HG03460 (cell line): ENCODE data around the gene TEX264.

ENCODE experiments used
- ATAC-seq: cut with Tn5 transposase; IDR thresholded peaks from one replicate; pipeline ENCODE4 v1.9.1; 2021; ENCODE audit not compliant: unreplicated experiment

TEX264 gene

DNA sequence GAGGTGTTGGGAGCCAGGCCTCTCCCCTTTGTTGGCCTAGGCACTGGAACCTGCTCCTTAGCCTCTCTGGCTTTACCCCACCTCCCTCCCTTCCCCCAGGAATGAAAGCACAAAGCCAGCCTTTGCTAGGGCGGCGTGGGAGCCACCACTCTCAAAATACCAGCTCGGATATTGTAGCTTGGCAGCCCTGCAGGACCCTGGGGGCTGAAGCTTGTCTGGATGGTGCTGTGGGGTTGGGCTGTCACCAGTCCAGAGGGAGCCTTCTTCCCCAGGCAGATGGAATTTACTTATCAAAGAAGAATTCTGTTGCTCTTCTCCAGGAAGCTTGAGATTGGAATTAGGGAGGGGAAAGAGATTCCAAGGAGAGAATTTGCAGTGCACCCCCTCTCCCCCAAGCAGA lies 20.9 kb downstream of the TEX264 start:
- no peak for ATAC-seq

DNA sequence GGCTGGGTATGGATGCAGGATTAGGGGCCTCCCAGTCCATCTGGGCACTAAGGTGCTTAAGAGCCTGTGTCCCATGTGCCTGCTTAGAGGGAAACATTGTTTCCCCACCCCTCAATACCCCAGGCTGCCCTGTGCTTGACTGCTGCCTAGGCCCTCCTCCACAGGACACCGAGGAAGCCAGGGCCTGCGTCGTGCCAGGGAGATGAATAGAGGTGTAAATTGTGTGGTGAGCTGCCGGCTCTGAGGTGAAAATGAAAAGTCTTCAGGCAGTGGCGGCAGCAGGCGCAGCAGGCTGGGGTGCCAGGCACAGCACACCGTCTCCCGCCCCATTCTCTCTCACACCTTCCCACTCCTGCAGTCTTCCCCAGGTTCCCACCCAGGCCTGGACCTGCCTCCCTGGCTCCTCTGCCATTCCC lies 21.9 kb downstream of the TEX264 start:
- ATAC-seq: no peak

DNA sequence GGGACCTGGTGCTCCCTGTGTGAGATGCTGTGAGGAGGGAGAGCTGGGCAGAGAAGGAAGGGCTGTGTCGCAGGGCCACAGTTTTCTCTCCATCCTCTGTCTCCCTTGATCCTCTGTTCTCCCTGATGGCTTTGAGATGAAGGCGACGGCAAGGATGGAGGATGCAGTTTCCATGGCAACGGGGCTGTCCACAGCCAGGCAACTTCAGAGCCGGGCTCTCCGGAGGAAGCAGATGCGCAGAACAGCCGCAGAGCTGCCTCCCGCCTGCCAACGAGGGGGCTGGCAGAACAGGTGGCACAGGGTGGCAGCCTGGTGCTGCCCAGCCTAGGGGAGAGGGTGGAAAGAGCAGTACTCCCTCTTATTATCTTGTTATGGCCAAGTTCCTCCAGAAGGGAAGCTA lies 25.9 kb downstream of the TEX264 start:
- ATAC-seq: no peak

DNA sequence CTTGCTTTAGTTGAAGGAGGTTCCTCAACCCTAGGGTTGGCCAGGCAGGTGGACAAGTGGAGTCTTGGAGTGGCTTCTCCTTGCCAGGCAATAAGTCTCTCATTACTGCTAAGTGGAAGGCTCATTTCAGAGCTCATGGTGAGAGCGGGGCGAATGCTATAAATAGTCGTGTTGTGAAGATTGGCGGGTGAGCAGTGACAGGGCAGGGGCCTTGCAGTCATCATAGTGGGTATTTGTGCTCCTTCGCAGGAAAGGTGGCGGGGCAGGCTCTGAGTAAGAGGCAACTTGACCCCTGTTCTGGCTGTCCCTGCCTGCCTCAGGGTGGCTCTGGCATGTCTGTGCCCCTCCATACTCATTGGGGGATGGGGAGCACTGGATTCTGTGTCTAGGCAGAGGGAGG lies 27.2 kb downstream of the TEX264 start:
- no peak for ATAC-seq

DNA sequence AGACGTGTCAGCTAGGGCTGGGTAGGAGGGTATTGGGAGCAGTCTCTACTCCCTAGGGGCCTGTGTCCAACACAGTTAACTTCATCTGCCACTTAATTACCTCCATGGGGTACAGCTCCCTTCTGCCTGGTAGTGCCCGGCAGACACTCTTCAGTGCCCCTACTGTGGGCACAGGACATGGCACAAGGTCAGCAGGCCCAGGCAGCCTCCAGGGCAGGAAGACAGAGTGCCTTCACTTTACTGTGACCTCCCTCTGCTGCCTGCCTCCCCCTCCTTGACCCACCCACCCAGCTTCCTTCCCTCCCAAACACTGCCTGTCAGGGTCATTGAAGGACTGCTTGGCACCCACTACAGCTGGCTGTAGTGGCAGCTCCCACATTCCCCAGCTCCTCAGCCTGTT lies 29.4 kb downstream of the TEX264 start:
- ATAC-seq: no peak

DNA sequence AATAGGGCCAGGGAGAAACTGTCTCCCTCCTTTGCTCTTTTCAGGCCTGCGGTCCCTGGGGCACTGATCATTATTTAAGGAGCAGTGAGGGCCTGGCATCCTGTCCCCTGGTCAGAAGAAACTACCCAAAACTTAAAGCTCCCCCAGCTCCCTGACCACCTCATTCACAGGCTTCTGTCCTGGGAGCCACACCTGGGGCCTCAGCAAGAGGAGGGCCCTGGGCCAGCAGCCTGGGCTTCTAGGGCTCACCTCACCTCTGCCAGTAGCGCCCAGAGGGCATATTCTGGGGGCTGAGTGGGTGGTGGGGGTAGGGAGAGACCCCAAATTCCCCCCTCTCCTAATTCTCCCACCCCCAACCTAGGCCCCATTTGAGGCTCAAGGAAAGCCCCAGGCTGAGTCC lies 31.1 kb downstream of the TEX264 start:
- no peak for ATAC-seq

- no peak for ATAC-seq
These were observed 32.2 kb downstream of the TEX264 start for GRCh38 chr3:51703068-51703760.

DNA sequence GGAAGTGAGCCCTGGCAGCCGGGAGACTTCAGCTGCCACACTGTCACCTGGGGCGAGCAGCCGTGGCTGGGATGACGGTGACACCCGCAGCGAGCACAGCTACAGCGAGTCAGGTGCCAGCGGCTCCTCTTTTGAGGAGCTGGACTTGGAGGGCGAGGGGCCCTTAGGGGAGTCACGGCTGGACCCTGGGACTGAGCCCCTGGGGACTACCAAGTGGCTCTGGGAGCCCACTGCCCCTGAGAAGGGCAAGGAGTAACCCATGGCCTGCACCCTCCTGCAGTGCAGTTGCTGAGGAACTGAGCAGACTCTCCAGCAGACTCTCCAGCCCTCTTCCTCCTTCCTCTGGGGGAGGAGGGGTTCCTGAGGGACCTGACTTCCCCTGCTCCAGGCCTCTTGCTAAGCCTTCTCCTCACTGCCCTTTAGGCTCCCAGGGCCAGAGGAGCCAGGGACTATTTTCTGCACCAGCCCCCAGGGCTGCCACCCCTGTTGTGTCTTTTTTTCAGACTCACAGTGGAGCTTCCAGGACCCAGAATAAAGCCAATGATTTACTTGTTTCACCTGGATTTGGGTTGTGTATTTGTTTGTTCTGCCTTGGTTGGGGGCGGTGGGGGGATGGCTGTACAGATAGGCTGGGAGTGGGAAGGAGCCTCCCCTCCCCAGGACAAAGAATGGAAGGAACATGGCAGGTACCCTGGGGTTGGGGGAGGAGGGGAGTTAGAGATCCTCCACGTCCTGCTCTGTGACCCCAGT lies 32.9 kb downstream of the TEX264 start:
- ATAC-seq: no peak

DNA sequence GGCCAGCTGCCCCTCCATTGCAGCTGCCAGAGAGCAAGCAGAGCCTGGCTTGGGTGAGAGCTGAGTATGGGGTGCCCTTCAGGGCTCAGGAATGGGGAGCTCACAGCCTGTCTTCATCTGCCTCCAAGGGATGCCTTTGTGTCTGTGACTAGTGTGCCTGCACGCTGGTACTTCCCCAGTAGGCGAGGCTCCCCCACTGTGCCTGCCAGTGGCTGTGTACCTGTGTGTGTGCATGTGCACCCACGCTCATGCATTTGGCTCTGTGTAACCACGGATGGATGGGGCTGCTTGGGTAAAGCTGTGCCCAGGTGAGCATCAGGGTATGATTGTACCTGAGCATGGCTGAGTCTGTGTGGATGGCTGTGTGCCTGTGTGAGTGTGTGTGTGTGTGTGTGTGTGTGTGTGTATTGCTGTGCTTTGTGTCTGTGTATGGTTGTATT lies 33.5 kb downstream of the TEX264 start:
- ATAC-seq: no peak

DNA sequence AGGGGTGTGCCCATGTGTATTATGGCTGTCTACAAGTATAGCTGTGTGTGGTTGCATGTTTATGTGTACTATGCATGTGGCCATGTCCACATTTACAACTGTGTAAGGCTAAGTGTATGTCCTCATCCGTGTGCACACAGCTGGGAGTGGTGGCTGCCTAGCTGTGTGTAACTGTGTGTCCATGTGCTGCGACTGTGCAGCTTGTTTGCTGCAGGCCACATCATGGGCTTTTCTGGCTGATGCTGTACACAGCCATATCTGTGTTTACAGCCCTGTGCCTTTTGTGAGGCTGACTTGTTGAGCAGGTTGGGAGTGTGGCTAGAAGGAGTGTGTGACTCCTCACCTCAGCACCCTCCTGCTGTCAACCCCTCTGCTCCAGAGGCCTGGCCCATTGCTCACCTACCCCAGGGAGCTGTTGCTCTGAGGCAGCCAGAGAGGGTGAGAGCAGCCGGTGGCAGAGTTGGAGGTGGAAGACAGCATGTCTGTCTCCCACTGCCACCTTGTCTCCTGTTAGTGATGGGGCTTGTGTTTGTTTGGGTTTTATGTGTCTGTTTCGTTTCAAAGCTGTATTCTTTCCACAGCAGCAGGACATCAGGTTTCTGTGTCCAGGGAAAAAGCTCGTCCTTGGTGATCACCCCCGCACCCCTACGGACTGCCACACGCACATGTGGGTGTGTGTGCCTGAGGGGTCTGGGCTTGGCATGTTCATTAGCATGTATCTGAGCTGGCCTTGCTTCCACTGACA lies 34.4 kb downstream of the TEX264 start:
- no peak for ATAC-seq

- no peak for ATAC-seq
These were observed 35.0 kb downstream of the TEX264 start for GRCh38 chr3:51706021-51706485.

GRCh38 chr3:51706788-51707731 lies 36.0 kb downstream of the TEX264 start, which contains the start of gene GRM2:
TSS of gene GRM2 (plus strand) at chr3:51707068. CDS start at chr3:51708984, 1,916 bp downstream.
- ATAC-seq: no peak

DNA sequence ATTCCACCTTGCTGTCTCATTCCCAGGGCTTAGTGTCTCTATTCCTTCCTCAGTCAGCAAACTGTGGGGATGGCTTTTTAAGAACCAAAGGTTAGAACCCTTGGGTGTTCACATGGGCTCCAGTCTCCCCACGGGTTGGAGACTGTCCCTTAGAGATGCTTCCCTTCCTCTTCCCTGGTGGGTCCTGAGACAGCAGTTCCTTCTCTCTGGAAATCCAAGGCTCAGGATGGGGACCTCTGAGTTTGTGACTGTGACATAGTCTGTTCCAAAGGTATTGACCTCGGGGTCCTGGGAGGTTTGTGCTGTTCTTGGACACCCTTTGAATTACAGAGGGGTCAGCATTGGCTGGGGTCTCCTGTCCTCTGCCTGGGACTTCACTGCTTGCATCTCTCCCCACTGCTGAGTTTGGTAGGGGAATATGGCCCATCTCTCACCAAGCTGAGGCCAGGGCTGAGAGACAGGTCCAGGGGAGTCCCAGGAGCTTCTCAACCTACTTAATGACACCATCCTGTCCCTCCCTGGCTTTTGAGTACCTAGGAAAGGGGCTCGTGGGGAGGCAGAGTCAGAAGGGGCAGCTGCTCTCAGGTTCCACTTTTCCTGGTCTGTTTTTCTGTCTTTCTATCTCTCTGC lies 37.3 kb downstream of the TEX264 start:
- ATAC-seq: no peak

DNA sequence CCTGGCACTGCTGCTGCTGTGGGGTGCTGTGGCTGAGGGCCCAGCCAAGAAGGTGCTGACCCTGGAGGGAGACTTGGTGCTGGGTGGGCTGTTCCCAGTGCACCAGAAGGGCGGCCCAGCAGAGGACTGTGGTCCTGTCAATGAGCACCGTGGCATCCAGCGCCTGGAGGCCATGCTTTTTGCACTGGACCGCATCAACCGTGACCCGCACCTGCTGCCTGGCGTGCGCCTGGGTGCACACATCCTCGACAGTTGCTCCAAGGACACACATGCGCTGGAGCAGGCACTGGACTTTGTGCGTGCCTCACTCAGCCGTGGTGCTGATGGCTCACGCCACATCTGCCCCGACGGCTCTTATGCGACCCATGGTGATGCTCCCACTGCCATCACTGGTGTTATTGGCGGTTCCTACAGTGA lies 38.0 kb downstream of the TEX264 start:
- ATAC-seq: no peak

GRCh38 chr3:51709675-51710074 lies 38.6 kb downstream of the TEX264 start:
- ATAC-seq: no peak

GRCh38 chr3:51710631-51711351 lies 39.7 kb downstream of the TEX264 start:
- no peak for ATAC-seq

DNA sequence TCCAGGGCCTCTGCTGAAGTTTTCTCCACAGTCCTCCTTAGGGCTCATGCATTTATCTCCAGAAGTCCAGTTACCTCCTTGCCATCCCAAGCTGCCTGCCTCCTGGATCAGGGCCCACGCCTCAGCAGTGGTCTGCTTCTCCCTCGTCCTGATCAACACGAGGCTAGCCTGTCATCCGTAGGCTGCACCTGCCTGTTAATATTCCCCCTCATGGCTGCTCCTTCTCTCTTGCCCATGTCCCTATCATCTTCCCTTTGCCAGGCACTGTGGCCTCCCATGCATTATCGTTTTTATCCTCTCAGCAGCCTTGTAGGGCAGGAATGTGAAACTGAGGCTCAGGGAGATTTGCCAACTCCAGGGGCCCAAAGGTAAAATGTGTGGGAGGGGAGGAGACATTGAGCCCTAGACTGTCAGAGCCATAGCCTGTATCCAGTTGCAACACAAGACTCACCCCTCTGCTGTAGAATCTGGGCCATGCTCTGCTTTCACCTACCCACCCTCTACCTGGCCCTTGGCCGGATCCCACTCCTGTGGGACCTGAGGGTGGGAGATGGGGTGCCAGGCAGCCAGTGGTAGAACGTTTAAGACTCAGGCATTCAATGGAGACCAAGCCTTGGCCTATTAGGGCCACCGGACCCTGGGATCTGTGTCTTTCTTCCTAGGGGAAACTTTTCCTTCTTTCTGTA lies 40.4 kb downstream of the TEX264 start:
- no peak for ATAC-seq

GRCh38 chr3:51712038-51712420 lies 41.0 kb downstream of the TEX264 start:
- no peak for ATAC-seq

DNA sequence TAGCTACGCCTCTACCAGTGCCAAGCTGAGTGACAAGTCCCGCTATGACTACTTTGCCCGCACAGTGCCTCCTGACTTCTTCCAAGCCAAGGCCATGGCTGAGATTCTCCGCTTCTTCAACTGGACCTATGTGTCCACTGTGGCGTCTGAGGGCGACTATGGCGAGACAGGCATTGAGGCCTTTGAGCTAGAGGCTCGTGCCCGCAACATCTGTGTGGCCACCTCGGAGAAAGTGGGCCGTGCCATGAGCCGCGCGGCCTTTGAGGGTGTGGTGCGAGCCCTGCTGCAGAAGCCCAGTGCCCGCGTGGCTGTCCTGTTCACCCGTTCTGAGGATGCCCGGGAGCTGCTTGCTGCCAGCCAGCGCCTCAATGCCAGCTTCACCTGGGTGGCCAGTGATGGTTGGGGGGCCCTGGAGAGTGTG lies 41.5 kb downstream of the TEX264 start:
- ATAC-seq: no peak
